T-helper 1 cell treated with Interleukin-12 subunit alpha and Interleukin-12 subunit beta and Interleukin-4 antibody, amounts not matched to agents 30 ng/mL and 1 ng/mL, for 36 hours (primary cell): ENCODE data around the gene PDXK. TPM values are rescaled to one million over a fixed set of nuclear protein-coding genes. Genes with fewer than 3 reads are reported as not detected.

Experiments
- intact Hi-C: fragments of 100-400 bp; cut with micrococcal nuclease; formaldehyde crosslinking; loops from one replicate; pipeline ENCODE4 v1.15.1; 2024
- total RNA-seq: library from RNA; stranded (reverse); gene quantifications from 2 replicates; pipeline ENCODE4 v1.2.3, GENCODE V29; 2022

Gene PDXK
- total RNA-seq, 1 donor from 2014 or later: 102 TPM

DNA sequence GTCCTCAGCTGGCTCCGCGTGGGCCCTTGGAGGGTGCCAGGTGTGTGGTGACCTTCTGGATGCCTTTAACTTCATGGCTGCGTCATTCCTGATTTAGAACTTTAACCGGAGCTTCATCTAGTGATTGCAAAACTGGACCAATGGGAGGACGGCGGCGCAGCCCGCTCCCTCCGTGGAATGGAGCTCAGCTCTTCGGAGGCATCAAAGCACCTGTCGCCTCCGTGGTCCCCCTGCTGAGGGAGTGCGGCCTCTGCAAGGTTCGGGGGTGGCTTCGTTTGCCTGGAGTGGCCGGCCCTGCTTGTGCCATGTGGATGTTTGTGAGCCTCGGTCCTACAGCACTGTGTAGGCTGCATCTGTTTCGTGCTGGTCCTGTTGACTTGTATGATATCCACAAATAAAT lies 43.0 kb downstream of the PDXK start:
- intact Hi-C loops: no loop called here

DNA sequence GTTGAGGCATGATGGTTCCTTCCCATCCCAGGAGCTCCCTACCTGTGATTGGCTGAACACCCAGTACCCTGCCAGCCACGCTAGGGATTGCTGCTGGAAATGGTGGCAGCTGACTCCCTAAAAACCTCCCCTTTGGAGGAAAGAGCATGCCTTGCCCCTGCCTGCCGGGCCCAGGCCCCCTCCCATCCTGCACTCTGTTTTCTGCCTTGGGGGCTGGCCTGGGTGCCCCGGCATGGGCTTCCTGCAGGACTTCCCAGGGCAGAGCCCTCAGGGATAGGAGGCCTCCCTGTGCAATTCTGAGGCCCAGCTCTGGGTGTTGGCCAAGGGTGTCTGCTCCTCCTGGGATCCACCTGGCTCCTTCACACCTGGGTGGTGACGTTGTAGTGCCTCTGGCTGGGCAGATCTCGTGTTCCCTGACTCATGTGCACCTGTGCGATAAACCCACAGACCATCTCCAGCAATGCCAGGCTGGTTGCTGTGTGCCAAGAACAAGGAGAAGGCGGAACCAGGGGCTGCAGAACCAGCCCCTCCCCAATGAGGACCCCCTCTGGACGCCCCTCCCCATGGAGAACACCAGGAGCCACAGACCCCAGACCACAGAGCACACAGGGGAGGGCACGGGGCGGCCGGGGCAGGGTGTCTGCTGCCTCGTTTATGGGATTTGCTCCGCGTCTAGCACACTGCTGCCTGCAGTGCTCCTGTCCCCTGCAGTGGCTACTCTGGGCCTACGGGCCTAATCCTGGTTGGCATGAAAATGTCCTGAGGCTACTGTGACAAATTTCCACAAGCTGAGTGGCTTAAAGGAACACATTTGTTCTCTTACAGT lies 43.6 kb downstream of the PDXK start:
- intact Hi-C loops: no loop called here

DNA sequence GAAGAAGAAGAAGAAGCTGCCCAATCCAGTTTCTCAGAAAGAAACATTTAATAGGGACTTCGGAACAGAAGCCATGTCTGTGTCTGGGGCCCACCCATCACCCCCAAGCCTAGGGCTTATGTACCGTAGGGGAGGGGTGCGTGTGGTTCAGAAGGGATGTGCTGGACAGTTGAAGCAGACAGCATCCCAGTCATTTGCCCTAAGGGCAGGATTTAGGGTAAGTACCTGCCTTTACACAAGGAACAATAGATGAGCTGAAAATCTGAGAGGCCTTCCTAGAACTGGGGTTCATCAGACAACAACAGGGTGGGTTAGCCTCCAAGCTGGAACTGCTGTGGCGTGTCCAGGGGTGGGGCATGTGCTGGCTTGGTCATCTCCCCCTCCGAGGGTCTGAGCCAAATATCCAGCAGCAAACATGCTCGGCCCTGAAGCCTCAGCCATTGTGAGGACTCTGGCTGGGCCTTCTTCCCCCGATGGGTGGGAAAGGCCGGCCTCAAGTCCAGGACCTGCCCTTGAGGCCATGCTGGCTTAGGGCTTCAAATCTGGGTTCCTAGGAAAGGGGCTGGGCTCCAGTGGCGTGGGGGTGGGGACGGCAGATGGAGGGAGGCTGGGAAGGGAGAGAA lies 45.1 kb downstream of the PDXK start:
- intact Hi-C loops: no loop called here

DNA sequence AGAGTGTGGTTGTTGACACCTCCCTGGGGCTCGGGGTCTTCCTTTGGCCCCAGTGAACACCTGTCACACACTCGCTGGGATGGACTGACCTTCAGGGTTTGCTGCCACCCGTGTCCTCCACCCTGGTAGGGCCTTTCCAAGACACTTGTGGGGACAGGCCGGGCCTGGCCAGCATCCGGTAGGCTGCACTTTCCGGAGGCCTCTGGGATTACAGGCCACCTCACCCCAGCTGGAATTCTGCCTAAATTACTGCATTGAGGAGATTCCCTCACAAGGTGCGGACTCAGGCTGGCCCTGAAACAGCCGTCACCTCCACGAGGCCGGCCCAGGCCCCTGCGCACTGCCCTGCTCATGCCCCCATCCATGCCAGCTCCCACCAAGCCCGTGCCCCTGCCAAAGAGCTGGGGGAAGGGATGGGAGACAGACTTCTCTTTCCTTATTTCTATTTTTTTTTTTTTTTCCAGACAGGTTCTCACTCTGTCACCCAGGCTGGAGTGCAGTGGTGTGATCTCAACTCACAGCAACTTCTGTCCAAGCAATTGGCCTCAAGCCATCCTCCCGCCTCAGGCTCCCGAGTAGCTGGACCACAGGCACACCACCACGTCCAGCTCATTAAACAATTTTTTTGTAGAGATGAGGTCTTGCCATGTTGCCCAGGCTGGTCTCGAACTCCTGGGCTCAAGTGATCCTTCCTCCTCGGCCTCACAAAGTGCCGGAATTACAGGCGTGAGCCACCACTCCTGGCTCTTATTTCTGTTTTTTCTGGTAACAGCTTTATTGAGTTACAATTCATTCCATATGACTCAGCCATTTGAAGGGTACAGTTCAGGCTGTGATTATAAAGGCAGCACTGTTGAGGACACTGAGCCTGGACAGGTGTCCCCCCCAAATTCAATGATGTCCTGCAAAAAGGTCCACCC lies 45.9 kb downstream of the PDXK start:
- intact Hi-C loops: no loop called here

DNA sequence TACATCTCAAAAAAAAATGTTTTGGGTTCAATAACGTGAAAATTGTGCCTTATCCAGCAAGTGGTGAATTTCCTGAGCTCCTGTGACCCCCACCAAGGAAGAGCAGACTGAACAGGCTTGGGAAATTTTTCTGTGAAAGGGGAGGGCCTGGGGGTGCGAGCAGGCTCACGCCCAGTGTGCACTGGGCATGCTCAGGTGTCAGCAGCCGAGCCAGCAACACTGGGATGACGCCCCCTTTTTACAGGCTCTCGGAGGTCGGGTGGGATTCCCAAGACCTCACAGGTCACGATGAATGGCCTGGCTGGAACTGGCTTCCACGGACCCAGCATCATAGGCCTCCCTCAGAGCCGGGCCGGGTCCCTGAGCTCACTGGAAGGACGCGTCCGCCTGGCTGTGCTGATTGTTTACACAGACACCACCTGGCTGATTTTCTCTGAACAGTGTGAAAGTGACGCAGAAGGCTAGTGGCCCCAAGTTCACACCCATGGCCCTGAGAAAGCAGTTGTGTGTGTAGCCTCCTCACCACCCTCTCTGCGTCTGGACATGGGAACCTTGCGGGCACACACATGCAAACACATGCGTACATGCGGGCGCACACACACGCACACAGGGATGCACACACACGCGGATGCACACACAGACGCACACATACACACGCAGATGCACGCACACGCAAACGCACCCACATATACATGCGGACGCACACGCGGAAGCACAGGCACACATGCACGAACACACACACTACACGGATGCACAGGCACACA lies 48.0 kb downstream of the PDXK start:
- intact Hi-C loops: no loop called here

DNA sequence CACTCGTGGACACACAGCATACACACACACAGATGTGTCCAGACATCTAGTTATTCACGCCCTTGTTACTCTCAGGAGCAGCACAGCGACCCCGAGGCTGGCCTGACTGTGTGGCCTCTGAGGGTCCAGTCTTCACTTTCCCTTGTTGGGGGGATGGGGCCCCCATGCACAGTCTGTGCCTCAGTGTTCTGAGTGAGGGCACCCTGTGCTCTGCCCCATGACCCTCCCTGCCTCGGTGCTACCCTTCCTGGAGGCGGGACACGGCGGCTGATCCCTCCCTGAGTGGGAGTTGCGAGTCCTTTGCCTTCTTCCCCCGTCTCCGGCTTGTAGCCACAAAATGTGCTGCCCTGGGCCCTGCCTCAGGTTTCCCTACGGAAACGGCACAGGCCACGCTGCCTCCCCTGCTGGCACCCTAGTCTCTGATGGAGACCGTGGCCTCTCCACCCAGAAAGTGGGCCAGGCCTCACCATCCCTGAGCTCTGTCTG lies 48.6 kb downstream of the PDXK start:
- intact Hi-C loops: no loop called here

DNA sequence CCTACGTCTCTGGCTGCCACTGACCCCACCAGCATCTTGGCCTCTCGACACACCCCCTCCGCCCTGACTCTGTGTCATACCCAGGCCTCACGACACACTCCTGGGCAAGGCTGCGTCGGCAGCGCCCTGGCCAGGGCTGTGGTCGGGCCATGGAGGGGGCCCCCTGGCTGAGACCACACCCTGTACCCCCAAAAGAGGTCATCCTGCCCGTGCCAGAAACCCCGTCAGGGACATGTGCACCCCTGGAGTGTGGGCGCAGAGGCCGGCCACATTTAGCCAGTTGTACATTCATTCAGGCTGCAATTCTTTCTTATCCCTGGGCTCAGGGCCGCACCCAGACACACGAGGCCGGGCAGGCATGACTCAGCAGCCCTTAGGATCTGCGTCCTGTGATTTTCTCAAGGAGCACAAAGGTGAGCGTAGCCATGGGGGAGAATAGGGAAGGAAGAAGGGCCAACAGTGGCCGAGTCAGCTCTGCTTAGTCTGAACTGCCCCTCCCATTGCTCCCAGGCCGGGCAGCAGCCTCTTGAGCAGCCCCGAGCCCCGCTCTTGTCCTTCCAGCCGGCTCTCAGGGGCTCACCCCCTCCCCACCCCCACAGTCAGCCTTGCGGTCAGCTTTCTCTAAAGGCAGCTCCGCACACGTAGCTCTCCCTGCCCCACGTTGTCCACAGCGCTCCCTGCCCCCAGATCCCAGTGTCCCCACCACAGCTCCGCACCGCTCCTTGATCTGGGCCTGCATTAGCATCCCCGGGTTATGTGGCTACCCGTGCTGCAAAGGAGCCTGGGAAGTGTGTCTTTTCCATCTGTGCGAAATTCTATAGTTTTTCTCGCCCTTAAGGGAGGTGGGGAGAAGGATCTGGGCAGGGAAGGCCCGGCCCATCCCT lies 49.3 kb downstream of the PDXK start:
- intact Hi-C loops: no loop called here

DNA sequence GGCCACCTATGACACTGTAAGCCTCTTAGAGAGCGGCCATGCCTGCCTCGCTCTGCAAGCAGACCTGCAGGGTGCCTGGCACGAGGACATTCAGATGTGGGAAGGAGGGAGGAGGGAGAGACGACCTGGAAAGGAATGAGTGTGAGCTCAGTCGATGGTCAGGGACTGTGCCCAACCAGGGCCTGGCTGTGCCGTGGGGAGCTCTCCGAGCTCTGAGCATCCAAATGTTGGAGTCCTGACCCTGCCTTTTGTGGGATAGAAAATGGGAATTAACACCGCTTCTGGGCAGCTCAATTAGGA lies 49.9 kb downstream of the PDXK start:
- intact Hi-C loops: no loop called here

DNA sequence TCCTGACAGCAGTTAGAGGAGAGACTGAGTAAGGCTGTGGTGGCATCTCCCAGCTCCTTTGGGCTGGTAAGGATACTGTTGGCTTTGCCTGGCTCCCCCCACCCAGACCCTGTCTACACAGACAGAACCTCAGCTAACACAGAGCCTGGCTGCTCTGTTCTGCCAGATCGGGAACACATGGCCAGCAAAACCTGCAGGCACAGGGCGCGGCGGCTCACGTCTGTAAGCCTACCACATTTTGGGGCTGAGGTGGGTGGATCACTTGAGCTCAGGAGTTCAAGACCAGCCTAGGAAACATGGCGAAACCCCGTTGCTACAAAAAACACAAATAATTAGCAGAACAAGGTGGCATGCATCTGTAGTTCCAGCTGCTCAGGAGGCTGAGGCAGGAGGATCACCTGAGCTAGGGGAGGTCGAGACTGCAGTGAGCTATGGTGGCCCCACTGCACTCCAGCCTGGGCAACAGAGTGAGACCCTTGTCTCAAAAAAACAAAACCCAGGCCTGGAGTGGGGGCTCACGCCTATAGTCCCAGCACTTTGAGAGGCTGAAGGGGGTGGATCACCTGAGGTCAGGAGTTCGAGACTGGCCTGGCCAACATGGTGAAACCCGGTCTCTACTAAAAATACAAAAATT lies 50.5 kb downstream of the PDXK start:
- intact Hi-C loops: no loop called here

DNA sequence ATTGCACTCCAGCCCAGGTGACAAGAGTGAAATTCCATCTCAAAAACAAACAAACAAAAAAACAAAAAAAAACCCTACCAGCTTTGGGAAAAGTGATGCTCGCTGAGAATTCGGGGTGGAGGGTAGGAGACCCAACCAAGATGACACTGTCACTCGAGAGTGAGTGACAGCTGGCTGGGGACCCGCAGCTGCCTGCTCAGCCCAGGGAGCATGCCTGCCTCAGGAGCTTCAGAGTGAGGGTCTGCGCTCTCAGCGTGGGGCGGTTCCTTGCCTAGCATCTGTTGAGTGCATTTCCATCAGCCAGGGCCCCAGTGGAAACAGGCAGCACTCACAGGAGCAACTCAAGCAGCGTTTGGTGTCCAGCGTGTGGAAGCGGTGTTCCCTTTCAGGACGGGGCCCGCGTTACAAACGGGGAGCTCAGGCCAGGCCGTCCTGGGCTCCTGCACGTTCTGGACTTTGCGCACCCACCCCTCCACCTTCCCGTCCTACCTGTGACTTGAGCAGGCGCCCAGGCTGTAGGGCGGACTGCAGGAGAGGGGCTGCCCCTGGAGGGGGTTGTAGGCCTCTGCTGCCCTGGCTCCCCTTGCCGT lies 51.2 kb downstream of the PDXK start:
- intact Hi-C loops: no loop called here

DNA sequence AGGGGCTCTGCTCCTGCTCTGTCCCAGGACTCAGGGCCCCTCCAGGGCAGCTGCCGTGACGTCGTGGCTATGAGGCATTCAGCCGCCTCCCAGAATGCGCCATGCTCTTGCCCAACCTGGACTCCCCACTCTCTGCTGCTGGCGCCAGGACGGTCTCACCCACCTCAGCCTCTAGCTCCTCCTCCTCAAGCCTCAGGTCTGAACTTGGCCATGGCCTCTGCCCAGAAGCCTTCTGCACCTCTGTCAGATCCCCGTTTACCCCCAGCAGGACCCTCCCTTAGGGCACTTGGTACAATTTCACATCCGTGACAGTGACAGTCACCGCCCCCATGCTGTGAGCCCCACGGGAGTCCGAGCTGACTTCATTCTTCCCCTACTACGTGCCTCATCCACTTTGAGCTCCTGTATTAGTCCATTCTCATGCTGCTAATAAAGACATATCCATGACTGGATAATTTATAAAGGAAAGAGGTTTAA lies 52.3 kb downstream of the PDXK start:
- intact Hi-C loops: no loop called here

DNA sequence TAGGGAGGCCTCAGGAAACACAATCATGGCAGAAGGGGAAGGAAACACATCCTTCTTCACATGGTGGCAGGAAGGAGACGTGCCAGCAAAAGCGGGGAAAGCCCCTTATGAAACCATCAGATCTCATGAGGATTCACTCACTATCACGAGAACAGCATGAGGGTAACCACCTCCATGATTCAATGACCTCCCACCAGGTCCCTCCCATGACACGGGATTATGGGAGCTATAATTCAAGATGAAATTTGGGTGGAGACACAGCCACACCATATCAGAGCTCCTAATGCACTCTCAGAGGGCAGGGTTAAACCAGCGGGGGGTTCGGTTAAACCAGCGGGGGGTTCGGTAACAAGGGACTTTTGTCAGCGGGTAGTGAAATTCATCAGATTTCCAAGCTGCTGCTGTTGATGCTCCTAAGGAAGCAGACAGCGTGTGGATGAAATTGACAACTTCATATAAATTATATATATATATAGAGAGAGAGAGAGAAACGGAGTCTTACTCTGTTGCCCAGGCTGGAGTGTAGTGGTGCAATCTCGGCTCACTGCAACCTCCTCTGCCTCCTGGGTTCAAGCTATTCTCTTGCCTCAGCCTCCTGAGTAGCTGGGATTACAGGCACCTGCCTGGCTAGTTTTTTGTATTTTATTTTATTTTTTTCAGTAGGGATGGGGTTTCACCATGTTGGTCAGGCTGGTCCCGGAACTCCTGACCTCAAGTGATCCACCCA lies 52.9 kb downstream of the PDXK start:
- intact Hi-C loops: no loop called here

DNA sequence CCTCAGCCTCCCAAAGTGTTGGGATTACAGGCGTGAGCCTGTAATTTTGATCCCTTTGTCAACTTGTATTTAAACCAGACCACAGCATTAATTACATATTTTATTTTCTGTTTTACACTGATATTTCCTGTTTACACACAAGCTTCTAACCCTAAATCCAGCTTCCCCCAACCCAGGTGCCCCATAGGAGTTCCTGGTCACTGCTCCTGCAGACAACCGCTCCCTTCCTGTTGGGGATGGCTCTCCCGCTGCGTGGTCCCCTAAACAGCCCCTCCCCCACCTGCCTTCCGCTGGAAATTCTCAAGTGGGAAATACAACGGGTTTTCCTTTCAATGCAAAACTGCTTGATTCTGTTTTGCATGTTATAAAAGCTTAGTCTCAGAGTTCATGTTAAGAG lies 53.5 kb downstream of the PDXK start:
- intact Hi-C loops: no loop called here

DNA sequence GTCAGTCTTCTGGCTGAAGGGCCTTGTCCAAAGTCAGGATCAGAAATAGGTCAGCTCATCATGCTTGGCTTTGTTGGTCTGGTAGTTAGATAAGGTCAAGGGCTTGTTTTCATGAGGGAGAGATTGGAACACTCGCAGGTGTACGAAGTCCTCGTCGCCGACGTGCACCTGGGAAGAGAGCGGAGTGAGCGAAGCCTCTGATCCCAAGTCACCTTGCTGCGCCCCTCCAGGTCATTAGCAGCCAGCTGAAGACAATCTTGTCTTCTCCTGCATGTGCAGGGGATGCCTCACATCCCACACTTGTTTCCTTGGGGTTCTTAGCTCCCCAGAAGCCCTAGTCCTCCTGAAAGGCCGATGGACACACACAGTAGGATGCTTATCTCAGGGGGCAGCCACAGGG lies 55.2 kb downstream of the PDXK start:
- intact Hi-C loops: no loop called here

DNA sequence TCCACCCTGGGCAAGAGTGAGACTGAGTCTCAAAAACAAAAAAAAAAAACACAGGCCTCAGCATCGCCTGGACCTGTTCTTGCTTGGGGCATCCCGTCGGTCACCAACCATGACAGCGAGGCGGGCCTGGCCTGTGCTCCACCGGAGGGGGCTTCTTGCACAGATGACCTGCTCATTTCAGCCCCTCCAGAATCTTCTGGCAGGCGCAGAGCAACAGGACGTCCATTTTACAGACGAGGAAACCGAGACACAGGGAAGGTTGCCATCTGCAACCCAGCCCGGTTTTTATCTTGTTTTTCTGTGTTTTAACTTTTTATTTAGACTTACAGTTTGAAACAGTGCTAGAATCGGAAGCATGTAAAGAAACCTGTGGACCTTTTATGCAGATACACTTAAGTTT lies 56.3 kb downstream of the PDXK start:
- intact Hi-C loops: no loop called here

DNA sequence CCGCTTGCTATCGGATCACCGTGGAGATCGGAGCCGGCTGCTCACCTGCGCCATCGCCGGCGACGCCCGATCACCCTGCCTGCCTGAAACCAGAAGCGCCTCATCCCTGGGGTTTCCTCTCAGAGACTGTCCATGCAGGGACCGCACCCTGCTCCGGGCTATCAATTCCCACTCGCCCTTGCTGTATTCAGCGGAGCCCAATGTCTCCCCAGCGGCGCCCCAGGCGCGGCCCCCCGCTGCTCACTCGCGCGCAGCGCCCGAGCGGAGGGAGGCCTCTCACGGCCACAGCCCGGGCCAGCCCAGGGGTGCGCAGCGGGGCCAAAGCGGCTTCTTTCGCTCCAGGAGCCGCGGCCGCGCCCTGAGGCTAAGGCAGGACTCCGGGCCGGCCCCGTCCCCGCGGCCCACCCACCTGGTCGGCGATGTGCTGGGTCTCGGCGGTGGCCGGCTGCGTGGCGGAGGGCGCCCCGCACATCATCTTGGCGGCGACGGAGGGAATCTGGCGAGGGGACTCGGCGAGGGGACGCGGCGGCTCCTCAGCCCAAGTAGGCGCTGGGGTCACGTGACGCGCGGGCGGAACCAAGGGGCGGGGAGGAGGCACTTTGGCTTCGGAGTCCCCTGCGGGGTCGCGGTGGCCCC lies 57.0 kb downstream of the PDXK start, which contains the start of gene CSTB:
Gene CSTB, minus strand, starts transcription at position 514 of the 636 bp plus-strand sequence. Its CDS starts 39 bp downstream, at position 475.
- intact Hi-C loops: loop anchor here (1.0 to 2.0 kb wide), 4 partner anchors 13 to 802 kb away; partner anchors contain the start of genes PDXK, PKNOX1 and RRP1

DNA sequence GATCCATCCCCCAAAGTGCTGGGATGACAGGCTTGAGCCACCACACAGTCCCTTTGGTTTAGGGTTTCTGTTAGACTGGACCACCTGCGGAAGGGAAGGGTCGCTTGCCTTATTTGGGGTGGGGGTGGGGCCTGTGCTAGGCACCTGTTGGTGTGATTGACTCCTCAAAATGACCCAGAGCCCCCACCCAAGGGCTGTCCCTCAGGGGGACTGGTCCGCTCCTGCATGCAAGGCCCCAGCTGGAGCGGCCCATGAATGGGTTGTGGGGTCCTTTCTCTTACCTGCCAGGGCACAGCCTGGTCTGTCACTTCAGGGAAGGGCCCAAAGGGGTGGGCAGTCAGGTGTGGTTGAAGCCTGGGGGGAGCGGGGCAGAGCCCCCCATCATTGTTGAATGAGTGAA lies 59.0 kb downstream of the PDXK start:
- intact Hi-C loops: loop anchor here (2.0 kb wide), 2 partner anchors 59 to 115 kb away; partner anchors contain the start of gene PDXK
